GM19467 (cell line): ENCODE measurements around the gene MAPKBP1.

ENCODE experiments used
- ATAC-seq: cut with Tn5 transposase; IDR thresholded peaks from one replicate; pipeline ENCODE4 v1.9.1; 2021; ENCODE audit warnings: mild to moderate bottlenecking, moderate library complexity; ENCODE audit not compliant: unreplicated experiment

The MAPKBP1 gene

DNA sequence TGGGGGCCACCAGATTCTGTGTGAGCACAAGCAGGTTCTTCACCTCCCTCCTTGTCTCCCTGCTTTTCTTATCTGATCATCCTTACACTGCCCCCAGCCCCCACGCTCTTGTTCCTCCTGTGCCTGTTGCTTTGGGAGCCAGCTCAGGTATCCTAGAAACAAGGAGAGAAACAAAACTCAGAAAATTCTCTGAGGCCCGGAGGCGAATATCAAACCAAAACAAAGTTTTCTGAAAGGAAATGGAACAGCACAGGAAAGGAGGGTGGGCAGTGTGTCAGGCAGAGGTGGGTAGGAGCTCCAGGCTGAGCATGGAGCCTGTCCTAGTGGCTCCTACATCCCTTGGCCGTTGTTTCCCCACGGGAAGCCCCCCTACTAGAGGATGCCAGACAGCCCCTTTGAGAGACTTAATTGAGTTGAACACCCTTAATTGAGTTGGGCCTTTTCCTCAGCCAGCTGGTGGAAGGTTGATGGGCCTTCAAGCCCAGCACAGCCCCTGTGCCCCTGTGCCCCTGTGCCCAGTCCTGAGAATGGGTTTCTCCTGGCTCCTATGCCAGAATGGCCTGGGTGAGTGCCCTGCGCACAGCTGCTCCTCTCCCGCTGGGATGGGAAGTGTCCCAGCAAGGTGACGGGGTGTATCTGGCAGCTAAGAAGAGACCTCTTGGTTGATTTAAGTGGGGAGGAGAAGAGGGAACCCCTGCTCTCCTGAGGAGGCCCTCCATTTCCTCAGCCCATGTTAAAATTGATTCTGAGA lies 30.8 kb downstream of the MAPKBP1 start:
- ATAC-seq: no peak

DNA sequence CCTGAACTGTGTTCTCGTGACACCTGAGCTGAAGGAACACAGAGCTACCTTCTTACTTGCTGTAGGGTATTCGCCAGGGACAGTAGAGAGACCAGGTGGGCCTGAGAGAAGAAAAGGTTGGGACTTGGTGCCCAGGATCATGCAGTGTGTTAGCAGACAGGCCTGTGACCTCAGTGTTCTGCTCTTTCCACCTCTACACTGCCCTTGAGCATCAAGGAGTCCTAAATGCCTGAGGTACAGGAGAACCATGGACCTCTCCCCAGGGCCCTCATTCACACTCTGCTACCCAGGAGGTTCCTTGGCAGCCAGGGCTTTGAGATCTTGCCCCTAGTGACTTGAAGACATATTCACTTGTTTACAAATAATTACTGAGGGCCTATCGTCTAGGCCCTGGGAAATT lies 31.4 kb downstream of the MAPKBP1 start:
- ATAC-seq: no peak

DNA sequence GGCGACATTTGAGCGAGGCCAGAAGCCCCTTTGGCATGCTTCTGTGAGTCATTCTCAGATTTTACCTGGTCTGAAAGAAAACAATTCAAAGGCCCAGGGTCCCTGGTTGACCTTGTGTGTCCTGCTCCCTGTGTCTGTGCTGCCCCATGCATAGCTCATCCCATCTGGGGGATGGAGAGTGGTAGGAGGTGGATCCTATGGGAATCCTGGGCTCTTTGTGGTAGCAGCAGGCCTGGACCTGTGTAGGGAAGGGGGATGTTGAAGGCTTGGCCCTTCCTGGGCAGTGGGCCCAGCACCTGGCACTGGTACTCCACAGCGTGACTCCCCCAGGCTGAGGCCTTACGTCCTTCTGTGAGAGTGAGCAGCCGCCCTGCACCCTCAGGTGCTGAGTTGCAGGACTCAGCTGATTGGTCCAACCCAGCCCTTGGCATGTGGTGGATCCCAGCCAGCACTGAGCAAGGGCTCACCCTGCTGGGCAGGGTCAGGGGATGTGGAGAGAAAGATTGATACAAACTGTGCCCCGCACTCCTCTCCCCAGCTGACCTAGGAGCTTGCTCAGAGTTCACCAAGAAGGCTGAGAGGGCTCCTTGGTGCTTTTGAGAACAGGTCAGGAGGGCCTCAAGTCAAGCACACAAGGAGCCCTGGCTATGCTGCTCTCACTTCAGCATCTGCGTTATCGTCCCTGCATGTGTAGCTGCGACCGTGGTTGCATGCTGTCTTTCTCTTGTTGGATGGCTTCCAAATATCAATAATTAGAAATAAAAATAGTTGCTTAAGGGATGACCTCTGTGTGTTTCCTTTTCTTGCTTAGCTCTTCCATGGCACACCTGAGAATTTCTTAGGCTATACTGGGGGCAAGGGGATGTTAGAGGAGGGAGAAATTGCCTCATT lies 32.3 kb downstream of the MAPKBP1 start:
- no peak for ATAC-seq

DNA sequence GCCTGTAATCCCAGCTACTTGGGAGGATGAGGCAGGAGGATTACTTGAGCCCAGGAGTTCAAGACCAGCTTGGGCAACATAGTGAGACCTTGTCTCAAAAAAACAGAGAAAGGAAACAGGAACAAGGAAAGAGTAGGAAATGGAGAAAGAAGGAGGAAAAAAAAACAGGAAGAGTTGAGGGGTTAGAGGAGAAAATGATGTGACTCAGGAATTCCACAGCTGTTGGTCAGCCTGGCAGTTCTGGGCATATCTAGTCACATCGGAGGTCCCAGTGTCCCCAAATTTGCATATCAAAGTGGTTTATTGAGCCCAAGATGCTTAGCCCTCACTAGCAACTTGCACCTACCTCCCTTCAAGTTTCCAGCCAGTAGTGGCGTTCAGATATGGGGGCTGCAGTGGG lies 34.8 kb downstream of the MAPKBP1 start:
- no peak for ATAC-seq

DNA sequence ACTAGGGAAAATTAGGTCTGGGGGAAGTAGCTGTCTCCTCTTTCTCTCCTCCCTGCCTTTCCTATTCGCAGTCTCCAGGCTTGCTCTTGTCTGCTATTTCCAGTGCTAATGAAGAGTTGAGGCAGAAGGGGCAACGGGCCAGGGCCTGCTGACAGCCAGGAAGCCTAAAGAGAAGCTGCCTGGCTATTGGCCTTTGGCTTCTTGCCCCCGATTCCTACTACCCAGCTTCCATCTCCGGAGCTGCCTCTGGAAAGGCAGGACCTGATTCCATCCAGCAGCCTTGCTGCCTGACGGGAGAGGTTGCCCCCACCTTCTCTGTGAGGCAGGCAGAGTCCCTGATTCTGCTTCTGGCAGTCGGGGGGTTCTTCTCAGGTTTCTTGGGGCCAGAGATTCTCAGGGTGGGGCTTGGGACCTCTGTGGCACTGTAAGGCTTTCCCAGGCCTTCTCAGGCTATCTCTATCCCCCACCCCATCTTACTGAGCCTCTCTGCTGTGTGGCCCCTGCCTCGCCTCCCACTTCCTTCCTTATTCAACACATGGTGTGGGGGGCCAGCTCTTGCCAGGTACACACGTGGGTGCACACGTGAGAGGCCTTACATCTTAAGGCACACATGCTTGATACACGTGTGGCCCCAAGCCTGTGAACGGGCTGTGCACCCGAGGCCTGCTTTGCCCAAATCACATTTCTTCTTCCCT lies 35.4 kb downstream of the MAPKBP1 start:
- ATAC-seq: no peak

DNA sequence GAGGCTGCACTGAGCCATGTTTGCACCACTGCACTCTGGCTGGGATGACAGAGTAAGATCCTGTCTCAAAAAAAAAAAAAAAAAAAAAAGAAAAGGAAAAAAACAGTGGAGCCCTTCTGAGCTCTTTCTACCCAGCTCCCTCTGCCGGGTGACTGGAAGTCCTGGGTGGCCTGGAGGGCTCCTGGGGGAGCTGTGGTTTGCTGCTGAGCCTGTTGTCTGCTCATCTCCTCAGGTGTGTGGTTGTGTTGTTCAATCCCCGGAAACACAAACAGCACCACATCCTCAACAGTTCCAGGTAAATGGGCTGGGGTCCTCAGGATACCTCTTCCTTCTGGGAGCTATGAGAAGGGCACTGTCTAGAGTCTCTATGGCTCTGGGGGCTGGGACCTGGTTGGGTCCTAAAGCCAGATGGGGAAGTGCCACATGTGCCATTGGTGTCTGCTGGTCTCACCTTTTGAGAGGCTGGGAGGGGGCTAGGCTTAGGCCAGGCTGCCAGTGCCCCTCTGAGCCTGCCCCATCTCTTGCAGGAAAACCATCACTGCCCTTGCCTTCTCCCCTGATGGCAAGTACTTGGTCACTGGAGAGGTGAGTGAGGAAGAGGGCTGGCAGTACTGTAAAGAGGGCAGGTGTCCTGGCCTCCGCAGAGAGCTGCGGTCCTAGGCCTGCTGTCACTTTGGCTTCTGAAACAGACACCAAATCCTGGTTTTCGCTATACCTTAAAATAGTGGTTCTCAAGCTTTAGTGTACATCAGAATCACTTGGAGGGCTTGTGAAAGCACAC lies 36.6 kb downstream of the MAPKBP1 start:
- no peak for ATAC-seq

DNA sequence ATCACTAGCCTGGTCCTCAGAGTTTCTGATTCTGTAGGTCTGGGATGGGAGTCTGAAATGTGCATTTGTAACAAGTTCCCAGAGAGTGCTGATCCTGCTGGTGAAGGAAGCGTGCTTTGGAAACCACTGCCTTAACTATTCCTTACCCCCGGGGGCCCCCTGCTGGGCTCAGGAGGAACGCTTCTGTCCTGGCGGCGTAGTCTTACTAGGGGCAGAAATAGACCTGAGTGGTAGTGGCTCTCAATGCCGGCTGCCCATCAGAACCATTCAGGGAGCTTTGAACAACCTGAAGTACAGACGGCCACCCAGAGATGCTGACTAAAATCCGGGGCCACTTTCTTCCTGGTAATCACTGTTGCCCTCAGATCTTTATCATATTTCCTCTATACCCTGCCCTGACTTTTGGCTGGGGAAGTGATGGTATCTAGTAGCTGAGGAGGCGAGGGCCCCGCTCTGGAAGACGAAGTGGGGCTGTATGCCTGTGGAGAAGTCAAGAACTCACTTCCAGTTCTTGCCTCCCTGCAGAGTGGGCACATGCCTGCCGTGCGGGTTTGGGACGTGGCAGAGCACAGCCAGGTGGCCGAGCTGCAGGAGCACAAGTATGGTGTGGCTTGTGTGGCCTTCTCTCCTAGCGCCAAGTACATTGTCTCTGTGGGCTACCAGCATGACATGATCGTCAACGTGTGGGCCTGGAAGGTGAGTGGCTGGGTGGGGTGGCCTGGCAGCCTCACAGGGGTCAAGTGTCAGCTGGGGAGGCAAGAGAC lies 37.3 kb downstream of the MAPKBP1 start:
- ATAC-seq: no peak

DNA sequence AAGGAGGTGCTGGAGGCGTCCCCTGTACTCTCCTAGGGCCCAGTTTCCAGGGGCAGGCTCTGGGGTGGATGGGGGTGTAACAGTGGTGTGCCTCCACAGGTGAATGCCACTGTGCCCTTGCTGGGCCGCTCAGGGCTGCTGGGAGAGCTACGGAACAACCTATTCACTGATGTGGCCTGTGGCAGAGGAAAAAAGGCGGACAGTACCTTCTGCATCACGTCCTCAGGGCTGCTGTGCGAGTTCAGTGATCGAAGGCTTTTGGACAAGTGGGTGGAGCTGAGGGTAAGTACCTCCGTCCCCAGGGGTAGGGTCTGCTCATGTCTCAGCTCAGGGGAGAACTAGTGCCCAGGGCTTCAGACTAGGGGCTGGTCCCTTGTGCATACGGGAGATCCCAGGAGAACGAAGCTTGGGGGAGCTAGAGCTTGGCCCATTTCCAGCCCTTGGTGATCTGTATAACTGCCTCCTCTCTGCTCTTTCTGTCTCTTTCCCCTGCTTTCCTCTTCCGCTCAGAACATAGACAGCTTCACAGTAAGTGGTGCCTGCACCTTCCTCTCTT lies 38.6 kb downstream of the MAPKBP1 start:
- no peak for ATAC-seq

DNA sequence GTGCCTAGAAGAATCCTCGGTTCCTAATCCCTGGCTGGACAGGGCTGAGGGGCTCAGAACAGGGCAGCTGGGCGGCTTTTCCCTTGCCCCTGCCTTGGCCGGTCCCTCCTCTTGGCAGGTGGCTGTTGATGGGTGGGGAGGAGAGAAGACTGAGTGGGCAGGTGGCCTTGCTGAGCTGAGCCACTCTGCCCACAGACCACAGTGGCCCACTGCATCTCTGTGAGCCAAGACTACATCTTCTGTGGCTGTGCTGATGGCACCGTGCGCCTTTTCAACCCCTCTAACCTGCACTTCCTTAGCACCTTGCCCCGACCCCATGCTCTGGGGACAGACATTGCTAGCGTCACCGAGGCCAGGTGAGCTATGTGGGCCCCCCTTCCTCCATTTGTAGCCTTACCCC lies 39.1 kb downstream of the MAPKBP1 start:
- ATAC-seq: no peak

DNA sequence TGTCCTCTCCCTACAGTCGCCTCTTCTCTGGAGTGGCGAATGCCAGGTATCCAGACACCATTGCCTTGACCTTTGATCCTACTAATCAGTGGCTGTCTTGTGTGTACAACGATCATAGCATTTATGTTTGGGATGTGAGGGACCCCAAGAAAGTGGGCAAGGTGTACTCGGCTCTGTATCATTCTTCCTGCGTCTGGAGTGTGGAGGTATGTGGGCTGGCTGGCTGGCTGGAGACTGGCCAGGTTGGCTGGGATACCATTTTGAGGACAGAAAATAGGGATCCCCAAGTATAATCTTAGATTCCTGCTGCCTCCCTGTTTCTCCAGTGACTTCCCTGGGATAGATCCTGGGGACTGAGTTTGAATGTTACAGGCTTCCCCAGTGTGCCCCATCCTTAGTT lies 40.2 kb downstream of the MAPKBP1 start:
- no peak for ATAC-seq

DNA sequence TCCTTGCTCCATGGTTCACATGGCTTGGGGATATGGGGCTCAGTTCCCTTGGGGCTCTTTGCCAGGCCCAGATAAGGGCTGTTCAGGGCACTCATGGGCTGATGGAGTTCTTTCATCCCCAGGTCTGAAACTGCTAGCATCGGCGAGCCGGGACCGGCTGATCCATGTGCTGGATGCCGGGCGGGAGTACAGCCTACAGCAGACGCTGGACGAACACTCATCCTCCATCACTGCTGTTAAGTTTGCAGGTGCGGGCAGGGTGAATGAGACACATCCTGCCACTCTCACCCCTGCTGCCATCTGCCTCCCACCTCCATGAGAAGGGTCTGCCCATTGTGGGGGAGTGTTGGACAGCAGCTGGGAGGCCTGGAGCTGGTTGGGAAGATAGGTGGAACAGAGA lies 42.5 kb downstream of the MAPKBP1 start:
- ATAC-seq: no peak

DNA sequence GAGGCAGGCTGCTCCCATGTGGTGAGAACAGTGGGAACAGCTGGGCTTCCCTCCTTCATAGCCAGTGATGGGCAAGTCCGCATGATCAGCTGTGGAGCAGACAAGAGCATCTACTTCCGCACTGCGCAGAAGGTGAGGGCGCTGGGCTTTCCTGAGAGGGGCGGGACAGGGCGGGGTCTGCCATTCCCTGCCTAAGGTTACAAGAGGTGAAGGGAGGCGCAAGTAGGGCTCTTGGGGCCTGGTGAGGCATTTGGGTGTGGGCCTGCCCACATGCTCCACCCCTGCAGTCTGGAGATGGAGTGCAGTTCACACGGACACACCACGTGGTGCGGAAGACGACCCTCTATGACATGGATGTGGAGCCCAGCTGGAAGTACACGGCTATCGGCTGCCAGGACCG lies 43.0 kb downstream of the MAPKBP1 start:
- no peak for ATAC-seq

DNA sequence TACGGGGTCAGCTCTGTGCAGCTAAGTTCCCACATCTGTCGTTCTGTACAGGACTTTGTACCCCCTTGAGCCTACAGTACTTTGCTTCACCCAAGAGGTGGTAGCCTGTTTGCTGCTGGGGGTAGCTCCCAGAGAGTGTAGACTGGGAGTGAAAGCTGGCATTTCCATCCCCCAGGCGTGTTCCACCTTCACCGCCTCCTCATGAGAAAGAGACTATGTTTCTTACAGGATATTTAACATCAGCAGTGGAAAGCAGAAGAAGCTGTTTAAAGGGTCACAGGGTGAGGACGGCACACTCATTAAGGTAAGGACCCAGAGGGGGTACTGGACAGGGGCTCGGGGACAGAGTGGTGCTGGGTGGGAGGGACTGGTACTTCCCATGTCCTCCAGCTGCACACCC lies 43.5 kb downstream of the MAPKBP1 start:
- no peak for ATAC-seq

DNA sequence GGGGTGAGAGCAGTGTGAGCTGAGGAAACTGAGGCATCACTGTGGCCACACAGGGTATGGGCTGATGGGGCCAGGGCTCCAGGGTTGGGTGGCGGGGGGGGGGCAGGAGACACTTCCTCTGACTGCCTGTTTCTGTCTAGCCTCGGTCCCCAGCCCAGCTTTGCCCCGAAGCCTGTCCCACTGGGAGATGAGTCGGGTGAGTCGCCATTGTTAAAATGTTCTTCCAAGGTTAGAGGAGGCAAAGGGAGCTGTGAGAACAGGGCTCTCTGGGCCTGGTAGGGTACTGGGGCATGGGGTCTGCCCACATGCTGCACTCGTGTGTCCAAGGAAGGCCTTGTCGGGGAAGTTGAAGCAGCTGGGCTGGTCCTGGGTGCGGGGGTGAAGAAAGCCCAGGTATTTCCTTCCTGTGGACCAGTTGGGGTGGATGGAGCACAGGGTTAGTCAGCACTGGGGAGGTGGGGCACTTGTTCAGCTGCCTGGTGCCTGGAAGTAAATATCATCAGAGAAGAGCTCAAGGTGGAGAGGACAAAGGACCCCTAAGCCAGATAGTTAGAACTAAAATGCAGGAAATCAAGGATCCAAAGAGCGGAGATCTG lies 45.3 kb downstream of the MAPKBP1 start:
- no peak for ATAC-seq

DNA sequence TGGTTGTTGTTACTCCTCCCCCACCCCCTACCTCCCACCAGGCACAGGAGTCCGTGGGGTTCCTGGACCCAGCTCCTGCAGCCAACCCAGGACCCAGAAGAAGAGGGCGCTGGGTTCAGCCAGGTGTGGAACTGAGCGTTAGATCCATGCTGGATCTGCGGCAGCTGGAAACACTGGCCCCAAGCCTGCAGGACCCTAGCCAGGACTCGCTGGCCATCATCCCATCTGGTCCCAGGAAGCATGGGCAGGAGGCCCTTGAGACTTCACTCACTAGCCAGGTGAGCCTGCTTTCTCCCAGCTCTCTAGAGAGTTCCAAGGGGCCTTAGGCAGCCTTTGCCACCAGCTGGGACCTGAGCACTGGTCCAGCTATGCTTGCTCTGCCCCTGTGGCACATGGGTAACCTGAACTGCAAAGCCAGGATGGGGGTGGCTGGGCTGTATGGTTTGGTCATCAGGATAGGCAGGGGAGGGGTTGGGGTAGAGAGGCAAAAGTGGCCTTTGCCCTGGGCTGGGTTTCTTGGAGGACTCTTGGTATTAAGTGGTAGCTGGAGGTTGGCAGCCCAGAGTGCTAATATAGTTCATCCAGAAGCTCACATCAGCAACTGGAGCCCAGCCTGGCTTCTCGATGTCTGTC lies 46.6 kb downstream of the MAPKBP1 start:
- ATAC-seq: no peak

DNA sequence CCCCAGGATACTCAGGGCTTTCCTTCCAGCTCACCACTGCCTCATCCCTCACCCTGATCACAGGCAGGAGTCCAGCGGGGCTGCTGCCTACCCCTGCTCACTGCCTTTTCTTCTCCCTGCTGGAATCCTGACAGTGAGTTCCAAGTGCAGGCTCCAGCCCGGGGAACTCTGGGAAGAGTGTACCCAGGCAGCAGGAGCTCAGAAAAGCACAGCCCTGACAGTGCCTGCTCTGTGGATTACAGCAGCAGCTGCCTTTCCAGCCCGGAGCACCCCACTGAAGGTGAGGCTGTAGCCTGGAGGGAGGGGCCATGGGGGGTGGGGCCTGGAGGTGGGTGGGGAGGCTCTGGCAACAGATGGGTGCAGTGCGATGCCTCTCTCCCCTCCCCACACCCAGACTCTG lies 47.5 kb downstream of the MAPKBP1 start:
- no peak for ATAC-seq

DNA sequence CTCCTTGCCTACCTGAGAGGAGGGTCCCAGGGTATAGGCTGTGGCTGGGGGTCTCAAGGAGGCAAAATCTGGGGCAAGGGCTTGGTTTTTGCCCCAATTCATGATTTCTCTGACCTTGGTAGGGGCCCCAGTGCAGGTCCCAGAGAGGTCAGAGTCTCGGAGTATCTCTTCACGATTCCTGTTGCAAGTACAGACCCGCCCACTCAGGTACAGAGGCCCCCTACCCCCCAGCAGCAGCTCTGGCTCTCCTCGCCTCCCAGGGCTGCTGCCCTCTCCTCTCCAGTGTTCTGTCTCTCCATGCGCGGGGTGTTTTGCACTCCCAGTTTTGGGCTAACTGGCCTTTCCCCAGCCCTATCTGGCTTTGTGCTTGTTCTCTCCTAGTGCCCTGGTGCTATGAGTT lies 48.2 kb downstream of the MAPKBP1 start:
- ATAC-seq: no peak

DNA sequence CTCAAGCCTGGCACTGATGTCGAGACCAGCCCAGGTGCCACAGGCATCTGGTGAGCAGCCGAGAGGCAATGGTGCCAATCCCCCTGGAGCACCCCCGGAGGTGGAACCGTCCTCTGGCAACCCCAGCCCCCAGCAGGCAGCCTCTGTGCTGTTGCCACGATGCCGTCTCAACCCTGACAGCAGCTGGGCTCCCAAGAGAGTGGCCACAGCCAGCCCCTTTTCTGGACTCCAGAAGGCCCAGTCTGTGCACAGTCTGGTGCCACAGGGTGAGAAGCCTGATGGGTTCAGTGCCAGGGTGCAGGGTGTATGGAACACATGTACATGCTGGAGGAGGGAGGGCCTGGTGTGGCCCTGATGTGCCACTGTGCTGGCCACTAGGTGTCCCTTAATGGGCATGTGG lies 48.7 kb downstream of the MAPKBP1 start:
- ATAC-seq: no peak

DNA sequence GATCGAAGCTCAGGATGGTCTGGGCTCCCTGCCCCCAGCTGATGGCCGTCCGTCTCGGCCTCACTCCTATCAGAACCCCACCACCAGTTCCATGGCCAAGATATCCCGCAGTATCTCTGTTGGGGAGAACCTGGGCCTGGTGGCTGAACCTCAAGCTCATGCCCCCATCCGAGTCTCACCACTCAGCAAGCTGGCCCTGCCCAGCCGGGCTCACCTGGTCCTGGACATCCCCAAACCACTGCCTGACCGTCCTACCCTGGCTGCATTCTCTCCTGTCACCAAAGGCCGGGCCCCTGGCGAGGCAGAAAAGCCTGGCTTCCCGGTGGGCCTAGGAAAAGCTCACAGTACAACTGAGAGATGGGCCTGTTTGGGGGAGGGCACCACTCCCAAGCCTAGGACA lies 49.2 kb downstream of the MAPKBP1 start:
- no peak for ATAC-seq
